ENCODE measurements around the gene EFCAB6. TPM values are rescaled to one million over a fixed set of nuclear protein-coding genes. Genes with fewer than 3 reads are reported as not detected.

EFCAB6 gene
- total RNA-seq, 1 experiment from 2014 or later, result 0.94 TPM

- TF ChIP-seq FOXP4 (CRISPR knock-in tag; IDR thresholded peaks at IDR 0.05) (no peak), ELF4 (CRISPR knock-in tag; IDR thresholded peaks at IDR 0.05; ENCODE audit: low read depth) (no peak), CREM (CRISPR knock-in tag; IDR thresholded peaks at IDR 0.05) (no peak), ZNF263 (CRISPR knock-in tag; IDR thresholded peaks at IDR 0.05; ENCODE audit: low read depth) (no peak), NFYB (CRISPR knock-in tag; conservative IDR thresholded peaks at IDR 0.05; ENCODE audit: low read depth) (no peak), TP53 (CRISPR knock-in tag; IDR thresholded peaks at IDR 0.05) (no peak), IRF1 (CRISPR knock-in tag; IDR thresholded peaks at IDR 0.05) (no peak), ARID4B (CRISPR knock-in tag; IDR thresholded peaks at IDR 0.05; ENCODE audit: borderline replicate concordance) (no peak), ZNF138 (CRISPR knock-in tag; conservative IDR thresholded peaks at IDR 0.05) (no peak), USF2 (CRISPR knock-in tag; IDR thresholded peaks at IDR 0.05) (no peak), ZBTB43 (CRISPR knock-in tag; IDR thresholded peaks at IDR 0.05) (no peak), GABPB1 (CRISPR knock-in tag; IDR thresholded peaks at IDR 0.05) (no peak), ZNF425 (CRISPR knock-in tag; conservative IDR thresholded peaks at IDR 0.05) (no peak), CTCF (IDR thresholded peaks at IDR 0.05) (no peak)
- DNase-seq (ENCODE audit: low spot score) (no peak), ATAC-seq (no peak)
- ChIA-PET POLR2A (interaction anchor here (0.6 kb wide), 2 partner anchors 12 to 37 kb away, joined by 3 to 5 read pairs; no protein-coding TSS in a partner anchor), CTCF (interaction anchor here (1.3 to 1.9 kb wide), 3 partner anchors 11 to 51 kb away, joined by 3 to 8 read pairs (median 6); no protein-coding TSS in a partner anchor)
- H3K4me3 Mint-ChIP-seq, result no peak overlapping the region
- H3K27me3 Mint-ChIP-seq (ENCODE audit: low read depth), result no peaks in the 10 kb centered on the region
- no peak overlapping the region for H3K27ac Mint-ChIP-seq
- no peaks in the 10 kb centered on the region for H3K9me3 Mint-ChIP-seq
- peaks cover 2% of the 10 kb centered on the region; the same call in 1 of the 2 replicates for H3K36me3 Mint-ChIP-seq
- peaks cover 6% of the 10 kb centered on the region for H3K4me1 Mint-ChIP-seq
Observed at GRCh38 chr22:43833286-43834240, 21.5 kb upstream of the EFCAB6 start.
